NT2/D1 (cell line): ENCODE results near the gene SAMD13.

Source experiments
- DNase-seq: peaks from one replicate; pipeline ENCODE4 v3.0.0-alpha.2; 2011; ENCODE audit warnings: low read depth, low spot score
- H3K27me3 ChIP-seq: 2 replicates; pipeline ENCODE4 v1.6.0; 2011; ENCODE audit warnings: mild to moderate bottlenecking; ENCODE audit not compliant: insufficient read length, insufficient read depth
- H3K36me3 ChIP-seq: 2 replicates; pipeline ENCODE4 v1.6.1; 2011; ENCODE audit warnings: mild to moderate bottlenecking, low read length, mixed read lengths; ENCODE audit not compliant: insufficient read depth, insufficient read length
- H3K4me1 ChIP-seq: 2 replicates; pipeline ENCODE4 v1.5.1; 2011; ENCODE audit not compliant: insufficient read depth, insufficient read length
- H3K4me3 ChIP-seq: 2 replicates; pipeline ENCODE4 v1.5.1; 2011; ENCODE audit warnings: low read depth; ENCODE audit not compliant: insufficient read length
- H3K9ac ChIP-seq: 2 replicates; pipeline ENCODE4 v1.6.0; 2011; ENCODE audit warnings: low read depth; ENCODE audit not compliant: insufficient read length
- H3K9me3 ChIP-seq: 2 replicates; pipeline ENCODE4 v1.5.1; 2011; ENCODE audit warnings: mild to moderate bottlenecking, low read length; ENCODE audit not compliant: insufficient read depth
- SUZ12 ChIP-seq: IDR thresholded peaks from 2 replicates; pipeline ENCODE4 v1.6.1; 2011; ENCODE audit not compliant: insufficient read length, insufficient read depth; ENCODE audit errors: extremely low read depth
- YY1 ChIP-seq: IDR thresholded peaks from 2 replicates; pipeline ENCODE4 v1.6.1; 2011; ENCODE audit not compliant: insufficient read length, insufficient read depth
- ZNF274 ChIP-seq: IDR thresholded peaks from 2 replicates; pipeline ENCODE4 v1.6.1; 2011; ENCODE audit warnings: mild to moderate bottlenecking, low read depth, low read length

Gene SAMD13

DNA sequence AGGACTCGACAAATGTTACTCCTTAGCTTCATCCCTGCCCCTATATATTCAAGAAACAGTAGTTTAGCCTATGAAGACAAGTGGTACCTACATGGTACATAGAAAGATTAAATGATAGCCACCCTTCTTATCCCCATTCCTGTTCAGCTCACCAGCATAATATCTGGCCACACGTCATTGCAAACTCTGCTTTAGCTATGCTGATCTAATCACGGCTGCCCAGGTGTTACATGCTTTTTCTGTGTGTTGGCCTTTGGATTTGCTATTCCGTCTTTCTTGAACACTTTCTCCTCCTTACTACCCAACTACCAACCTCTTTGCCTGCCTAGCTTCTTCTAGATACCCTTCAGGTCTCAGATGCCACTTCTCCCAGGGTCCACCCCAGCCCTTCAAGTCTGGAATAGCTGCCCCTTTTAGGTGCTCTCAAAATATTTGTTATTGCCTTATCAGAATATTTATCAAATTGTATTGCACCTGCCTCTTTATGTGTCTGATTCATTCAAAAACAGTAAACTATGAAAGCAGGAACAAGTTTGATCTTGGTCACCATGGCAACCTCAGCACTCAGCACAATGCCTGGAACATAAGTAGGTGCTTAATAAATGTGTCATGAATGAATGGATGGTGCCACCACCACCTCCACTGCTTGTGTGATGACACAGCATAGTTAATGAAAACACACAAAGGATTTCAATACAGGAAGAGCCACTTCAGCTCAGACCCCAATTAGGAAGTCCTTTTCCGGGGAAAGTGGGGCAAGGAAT is 85.4 kb downstream of the SAMD13 start:
- H3K36me3 ChIP-seq: no peaks in the 10 kb centered on the region
- no peaks in the 10 kb centered on the region for H3K4me1 ChIP-seq
- DNase-seq: no peak
- H3K27me3 ChIP-seq: no peaks in the 10 kb centered on the region
- no peak overlapping the region for H3K9ac ChIP-seq
- no peak overlapping the region for H3K4me3 ChIP-seq
- no peaks in the 10 kb centered on the region for H3K9me3 ChIP-seq
- TF ChIP-seq YY1 (no peak), ZNF274 (no peak), SUZ12 (no peak)

GRCh38 chr1:84387480-84388163 is 86.1 kb downstream of the SAMD13 start:
- no peaks in the 10 kb centered on the region for H3K36me3 ChIP-seq
- TF ChIP-seq SUZ12 (no peak), YY1 (no peak), ZNF274 (no peak)

DNA sequence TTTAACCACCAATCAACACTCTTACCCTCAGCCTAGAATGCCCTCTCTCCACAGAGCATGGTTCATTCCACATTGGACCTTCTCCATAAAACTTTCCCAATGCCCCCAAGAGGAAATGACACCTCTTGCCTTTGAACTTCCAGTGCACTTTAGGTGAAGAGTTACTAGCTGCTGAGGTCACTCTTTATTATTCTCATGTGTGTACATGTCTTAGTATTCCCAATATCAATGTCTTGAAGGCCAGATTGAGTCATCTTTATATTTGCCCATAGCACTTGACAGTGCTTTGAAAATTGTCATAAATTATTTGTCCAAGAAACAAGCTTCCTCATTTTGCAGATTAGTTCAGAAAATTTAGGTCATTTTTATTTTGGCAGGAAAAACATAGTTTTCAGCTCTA is 88.7 kb downstream of the SAMD13 start:
- no peak for DNase-seq
- Histone ChIP-seq H3K4me3 (no peak overlapping the region), H3K27me3 (no peaks in the 10 kb centered on the region), H3K9me3 (no peaks in the 10 kb centered on the region), H3K4me1 (no peaks in the 10 kb centered on the region), H3K9ac (no peak overlapping the region), H3K36me3 (no peaks in the 10 kb centered on the region)
- TF ChIP-seq ZNF274: no peak
- no peak for TF ChIP-seq YY1
- TF ChIP-seq SUZ12: no peak

More at GRCh38 chr1:84387480-84388163, 86.1 kb downstream of the SAMD13 start:
- H3K4me3 ChIP-seq: no peak overlapping the region
- no peaks in the 10 kb centered on the region for H3K9me3 ChIP-seq
- H3K9ac ChIP-seq: no peak overlapping the region
- H3K4me1 ChIP-seq: no peaks in the 10 kb centered on the region
- no peak for DNase-seq
- H3K27me3 ChIP-seq: no peaks in the 10 kb centered on the region

GRCh38 chr1:84398175-84399155 is 97.0 kb downstream of the SAMD13 start, which contains the start of gene DNASE2B:
Gene DNASE2B, plus strand, starts transcription at chr1:84398484. Its CDS starts 81 bp downstream, at chr1:84398565.
- DNase-seq: no peak
- Histone ChIP-seq H3K4me1 (no peaks in the 10 kb centered on the region), H3K9me3 (no peaks in the 10 kb centered on the region), H3K4me3 (no peak within 1 kb of the TSS), H3K27me3 (no peaks in the 10 kb centered on the region), H3K36me3 (no peaks in the 10 kb centered on the region), H3K9ac (no peak within 1 kb of the TSS)
- TF ChIP-seq SUZ12: no peak
- no peak for TF ChIP-seq ZNF274
- no peak for TF ChIP-seq YY1
